SU-DHL-6 (cell line): ENCODE results near the gene WNT2B.
"Not testable (repeated sequence)": the region's sequence is repeated elsewhere in the genome, so short reads cannot be mapped to it uniquely, and the experiment has no call there.

Experiments
- H2AFZ ChIP-seq: fragments of 200-600 bp; sonication (generic); 2 replicates; pipeline ENCODE4 v1.6.1; 2014; ENCODE audit warnings: low read depth, mild to moderate bottlenecking, moderate library complexity, mixed read lengths, antibody characterized with exemption, low read length; ENCODE audit not compliant: severe bottlenecking
- H3F3A ChIP-seq: fragments of 200-600 bp; shearing (Covaris generic); 2 replicates; pipeline ENCODE4 v1.6.0; 2016; ENCODE audit warnings: antibody characterized with exemption, mild to moderate bottlenecking; ENCODE audit not compliant: insufficient read depth
- H3K27ac ChIP-seq: fragments of 200-600 bp; sonication (generic); 2 replicates; pipeline ENCODE4 v1.5.1; 2016; ENCODE audit warnings: low read depth, mild to moderate bottlenecking, low read length, moderate library complexity, mixed read lengths
- H3K27me3 ChIP-seq: fragments of 200-600 bp; sonication (generic), shearing (Covaris generic); 2 replicates; pipeline ENCODE4 v1.6.0; 2014; ENCODE audit warnings: mild to moderate bottlenecking, low read length
- H3K36me3 ChIP-seq: fragments of 200-600 bp; sonication (generic); 2 replicates; pipeline ENCODE4 v1.6.1; 2014; ENCODE audit warnings: mild to moderate bottlenecking, low read length, mixed read lengths
- H3K4me2 ChIP-seq: fragments of 300-600, 200-600 bp; shearing (Covaris generic), sonication (generic); 2 replicates; pipeline ENCODE4 v1.6.0; 2014; ENCODE audit warnings: low read length, low read depth, mild to moderate bottlenecking; ENCODE audit not compliant: poor library complexity, severe bottlenecking
- H3K4me3 ChIP-seq: fragments of 200-600 bp; sonication (generic); 2 replicates; pipeline ENCODE4 v1.5.1; 2014; ENCODE audit warnings: antibody characterized with exemption, low read length, mild to moderate bottlenecking, mixed read lengths; ENCODE audit not compliant: insufficient read depth, poor library complexity, severe bottlenecking
- H3K79me2 ChIP-seq: fragments of 200-600 bp; sonication (generic); 2 replicates; pipeline ENCODE4 v1.6.1; 2014; ENCODE audit warnings: mild to moderate bottlenecking, low read length, moderate library complexity; ENCODE audit not compliant: insufficient read depth
- H3K9ac ChIP-seq: fragments of 200-600 bp; sonication (generic); 2 replicates; pipeline ENCODE4 v1.7.0; 2014; ENCODE audit warnings: mild to moderate bottlenecking, low read length
- H3K9me2 ChIP-seq: fragments of 200-600 bp; sonication (generic); replicated peaks from 2 replicates; pipeline ENCODE4 v1.6.1; 2014; ENCODE audit warnings: low read length; ENCODE audit not compliant: insufficient read depth
- H3K9me3 ChIP-seq: fragments of 200-600 bp; sonication (generic); 2 replicates; pipeline ENCODE4 v1.6.1; 2014; ENCODE audit warnings: low read length, mixed read lengths; ENCODE audit not compliant: insufficient read depth
- H4K20me1 ChIP-seq: fragments of 200-600 bp; sonication (generic); 2 replicates; pipeline ENCODE4 v1.6.1; 2014; ENCODE audit warnings: low read depth, mild to moderate bottlenecking, antibody characterized with exemption, low read length, moderate library complexity, mixed read lengths
- CTCF ChIP-seq: fragments of 200-600 bp; sonication (generic); IDR thresholded peaks from one replicate; pipeline ENCODE4 v1.5.1; 2017; ENCODE audit warnings: antibody characterized with exemption, mild to moderate bottlenecking, low read length, moderate library complexity; ENCODE audit not compliant: insufficient read depth, poor library complexity, severe bottlenecking
- EZH2phosphoT487 ChIP-seq: fragments of 200-600 bp; sonication (generic), shearing (Covaris generic); conservative IDR thresholded peaks from 2 replicates; pipeline ENCODE4 v1.6.1; 2018; ENCODE audit warnings: mild to moderate bottlenecking, antibody characterized with exemption, low read length, moderate library complexity, mixed read lengths

The WNT2B gene

GRCh38 chr1:112477550-112477949 is 31.2 kb upstream of the WNT2B start:
- H3K4me2 ChIP-seq: no peak overlapping the region
- H3K27me3 ChIP-seq: no peaks in the 10 kb centered on the region
- no peak overlapping the region for H3K9ac ChIP-seq

GRCh38 chr1:112478314-112478713 is 30.5 kb upstream of the WNT2B start:
- H3F3A ChIP-seq: no peaks in the 10 kb centered on the region
- H3K9me2 ChIP-seq: no peaks in the 10 kb centered on the region
- no peak overlapping the region for H3K27ac ChIP-seq
- no peaks in the 10 kb centered on the region for H3K27me3 ChIP-seq
- no peaks in the 10 kb centered on the region for H3K79me2 ChIP-seq
- no peak overlapping the region for H3K9ac ChIP-seq
- no peaks in the 10 kb centered on the region for H4K20me1 ChIP-seq
- H3K36me3 ChIP-seq: no peaks in the 10 kb centered on the region
- H3K4me3 ChIP-seq: no peak overlapping the region
- TF ChIP-seq CTCF: no peak
- no peak for TF ChIP-seq EZH2phosphoT487
- no peak overlapping the region for H2AFZ ChIP-seq
- no peaks in the 10 kb centered on the region for H3K9me3 ChIP-seq
- H3K4me2 ChIP-seq: no peak overlapping the region

More at GRCh38 chr1:112477550-112477949, 31.2 kb upstream of the WNT2B start:
- Histone ChIP-seq H3K4me3 (no peak overlapping the region), H3K9me2 (no peaks in the 10 kb centered on the region), H2AFZ (no peak overlapping the region), H3F3A (no peaks in the 10 kb centered on the region), H3K79me2 (no peaks in the 10 kb centered on the region), H3K27ac (no peak overlapping the region), H3K36me3 (no peaks in the 10 kb centered on the region), H4K20me1 (no peaks in the 10 kb centered on the region), H3K9me3 (no peaks in the 10 kb centered on the region)
- no peak for TF ChIP-seq EZH2phosphoT487
- no peak for TF ChIP-seq CTCF

GRCh38 chr1:112486063-112486462 is 22.7 kb upstream of the WNT2B start:
- not testable (repeated sequence) for H3K9ac ChIP-seq, H4K20me1 ChIP-seq, H3K9me2 ChIP-seq, H3K36me3 ChIP-seq, H3K4me2 ChIP-seq, H2AFZ ChIP-seq, H3K27ac ChIP-seq, H3K9me3 ChIP-seq, H3F3A ChIP-seq, H3K4me3 ChIP-seq, H3K79me2 ChIP-seq, H3K27me3 ChIP-seq

GRCh38 chr1:112487686-112488085 is 21.1 kb upstream of the WNT2B start:
- not testable (repeated sequence) for H3K4me3 ChIP-seq, H3K4me2 ChIP-seq, H3K27ac ChIP-seq, H3K9me2 ChIP-seq, H3F3A ChIP-seq, H3K36me3 ChIP-seq, H3K79me2 ChIP-seq, H3K9ac ChIP-seq, H3K9me3 ChIP-seq, H2AFZ ChIP-seq, H3K27me3 ChIP-seq, H4K20me1 ChIP-seq
